SH-SY5Y (cell line): ENCODE results near the gene HSD17B1.

Experiments
- GATA2 ChIP-seq: IDR thresholded peaks from 2 replicates; pipeline ENCODE4 v1.6.1; 2011; ENCODE audit warnings: mild to moderate bottlenecking, low read depth, low read length
- GATA3 ChIP-seq: IDR thresholded peaks from 2 replicates; pipeline ENCODE4 v1.6.1; 2011; ENCODE audit warnings: low read depth, mild to moderate bottlenecking, low read length, moderate library complexity

- TF ChIP-seq GATA3 (no peak), GATA2 (no peak)
Observed at GRCh38 chr17:42563950-42564349, 11.2 kb downstream of the HSD17B1 start.
